ENCODE measurements around the gene DCDC2C. TPM values are rescaled to one million over a fixed set of nuclear protein-coding genes. Genes with fewer than 3 reads are reported as not detected.
"Not testable (repeated sequence)": the region's sequence is repeated elsewhere in the genome, so short reads cannot be mapped to it uniquely, and the experiment has no call there.

DCDC2C gene
- total RNA-seq, 5 donors from 2014 or later (not counting 1 experiment from before 2014, with no cell fraction given): not detected

DNA sequence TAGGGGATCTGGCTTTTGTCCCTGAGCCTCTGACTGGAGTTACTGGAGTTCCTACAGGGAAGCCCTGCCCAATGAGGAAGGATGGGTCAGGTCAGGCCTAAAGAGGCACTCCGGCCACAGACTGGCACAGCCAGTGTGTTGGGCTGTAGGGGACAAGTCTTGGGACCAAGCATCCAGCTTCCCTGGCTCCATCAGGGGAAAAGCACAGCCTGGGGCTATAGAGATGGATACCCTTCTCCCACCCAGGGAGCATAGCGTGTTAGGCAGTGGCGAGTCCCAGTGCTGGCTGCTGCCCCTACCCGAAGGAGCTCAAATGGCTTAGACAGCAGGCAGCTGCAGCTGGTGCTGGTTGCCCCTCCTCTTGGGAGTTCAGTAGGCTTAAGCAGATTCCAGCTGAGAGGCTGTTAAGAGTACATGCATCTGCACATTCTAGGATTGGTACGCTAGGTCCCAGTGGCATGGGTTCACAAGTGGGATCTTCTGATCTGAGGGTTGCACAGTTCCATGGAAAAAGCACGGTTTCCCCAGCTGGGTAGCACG is 111.4 kb downstream of the DCDC2C start:
- Mint-ChIP-seq H3K36me3 (no peaks in the 10 kb centered on the region), H3K27me3 (peaks cover 5 to 9% of the 10 kb centered on the region in 2 donors), H3K4me1 (no peaks in the 10 kb centered on the region), H3K4me3 (no peak overlapping the region), H3K9me3 (peaks cover 8 to 36% (median 14%) of the 10 kb centered on the region in 3 donors), H3K27ac (no peak overlapping the region)
- H3K36me3 ChIP-seq (ENCODE audit: control insufficient read depth in 2 of 2, extremely low read depth in 1 of 2, insufficient read depth in 1 of 2, low read length in 1 of 2): no peaks in the 10 kb centered on the region
- no peak for DNase-seq
- 89% methylated on average over 4 of the region's 7 CpGs for WGBS (ENCODE audit: insufficient coverage)
- H3K4me3 ChIP-seq (ENCODE audit: control insufficient read depth in 1 of 2, extremely low read depth in 1 of 2, low read length in 1 of 2): no peak overlapping the region
- no peak overlapping the region for H3K27ac ChIP-seq (ENCODE audit: low read length)
- H3K9me3 ChIP-seq: no peaks in the 10 kb centered on the region
- ChIA-PET CTCF (no interaction called here), POLR2A (no interaction called here)
- H3K4me1 ChIP-seq (ENCODE audit: control insufficient read depth in 1 of 2, extremely low read depth in 1 of 2, insufficient read depth in 2 of 2, low read length in 2 of 2): no peaks in the 10 kb centered on the region
- no peak for ATAC-seq (replicated peaks in 1 of 4)
- peaks cover 0 to 9% of the 10 kb centered on the region in 2 experiments for H3K27me3 ChIP-seq (replicated peaks in 1 of 2; ENCODE audit: control insufficient read depth in 2 of 2, extremely low read depth in 1 of 2, insufficient read depth in 2 of 2, low read length in 1 of 2)

- H3K36me3 Mint-ChIP-seq; ATAC-seq (replicated peaks in 1 of 4); H3K4me1 Mint-ChIP-seq; H3K9me3 ChIP-seq; DNase-seq; H3K27ac Mint-ChIP-seq; H3K4me3 Mint-ChIP-seq; H3K27ac ChIP-seq (ENCODE audit: low read length); POLR2A ChIA-PET; H3K36me3 ChIP-seq (ENCODE audit: control insufficient read depth in 2 of 2, extremely low read depth in 1 of 2, insufficient read depth in 1 of 2, low read length in 1 of 2); H3K27me3 Mint-ChIP-seq; H3K27me3 ChIP-seq (replicated peaks in 1 of 2; ENCODE audit: control insufficient read depth in 2 of 2, extremely low read depth in 1 of 2, insufficient read depth in 2 of 2, low read length in 1 of 2); H3K4me3 ChIP-seq (ENCODE audit: control insufficient read depth in 1 of 2, extremely low read depth in 1 of 2, low read length in 1 of 2); CTCF ChIA-PET; H3K4me1 ChIP-seq (ENCODE audit: control insufficient read depth in 1 of 2, extremely low read depth in 1 of 2, insufficient read depth in 2 of 2, low read length in 2 of 2): not testable (repeated sequence)
- peaks cover 3 to 33% (median 26%) of the 10 kb centered on the region in 3 donors for H3K9me3 Mint-ChIP-seq
- WGBS (ENCODE audit: insufficient coverage): 80% methylated on average over 1 of the region's 2 CpGs
These were observed 113.8 kb downstream of the DCDC2C start for GRCh38 chr2:3817144-3817543.

- no peaks in the 10 kb centered on the region for H3K9me3 ChIP-seq
- POLR2A ChIA-PET: no interaction called here
- no peaks in the 10 kb centered on the region for H3K36me3 Mint-ChIP-seq
- no peak overlapping the region for H3K27ac ChIP-seq (ENCODE audit: low read length)
- 88% methylated on average over 1 of the region's 1 CpG for WGBS (ENCODE audit: insufficient coverage)
- H3K4me1 ChIP-seq (ENCODE audit: control insufficient read depth in 1 of 2, extremely low read depth in 1 of 2, insufficient read depth in 2 of 2, low read length in 2 of 2): no peaks in the 10 kb centered on the region
- no peaks in the 10 kb centered on the region for H3K27me3 ChIP-seq (replicated peaks in 1 of 2; ENCODE audit: control insufficient read depth in 2 of 2, extremely low read depth in 1 of 2, insufficient read depth in 2 of 2, low read length in 1 of 2)
- H3K9me3 Mint-ChIP-seq: peaks cover 3 to 35% (median 19%) of the 10 kb centered on the region in 3 donors
- no peaks in the 10 kb centered on the region for H3K36me3 ChIP-seq (ENCODE audit: control insufficient read depth in 2 of 2, extremely low read depth in 1 of 2, insufficient read depth in 1 of 2, low read length in 1 of 2)
- CTCF ChIA-PET: no interaction called here
- DNase-seq: no peak
- no peaks in the 10 kb centered on the region for H3K4me1 Mint-ChIP-seq
- H3K27me3 Mint-ChIP-seq: peaks cover 0 to 3% of the 10 kb centered on the region in 2 donors
- no peak overlapping the region for H3K27ac Mint-ChIP-seq
- no peak overlapping the region for H3K4me3 Mint-ChIP-seq
- H3K4me3 ChIP-seq (ENCODE audit: control insufficient read depth in 1 of 2, extremely low read depth in 1 of 2, low read length in 1 of 2): no peak overlapping the region
- no peak for ATAC-seq (replicated peaks in 1 of 4)
These were observed 120.4 kb downstream of the DCDC2C start for GRCh38 chr2:3823748-3824147.

- ATAC-seq (replicated peaks in 1 of 4) (no peak), DNase-seq (no peak)
- no CpG with 5 or more reads among the region's 6 CpGs for WGBS (ENCODE audit: insufficient coverage)
- Histone ChIP-seq H3K4me3 (ENCODE audit: control insufficient read depth in 1 of 2, extremely low read depth in 1 of 2, low read length in 1 of 2) (no peak overlapping the region), H3K27me3 (replicated peaks in 1 of 2; ENCODE audit: control insufficient read depth in 2 of 2, extremely low read depth in 1 of 2, insufficient read depth in 2 of 2, low read length in 1 of 2) (no peaks in the 10 kb centered on the region), H3K4me1 (ENCODE audit: control insufficient read depth in 1 of 2, extremely low read depth in 1 of 2, insufficient read depth in 2 of 2, low read length in 2 of 2) (no peaks in the 10 kb centered on the region), H3K36me3 (ENCODE audit: control insufficient read depth in 2 of 2, extremely low read depth in 1 of 2, insufficient read depth in 1 of 2, low read length in 1 of 2) (no peaks in the 10 kb centered on the region), H3K9me3 (no peaks in the 10 kb centered on the region), H3K27ac (ENCODE audit: low read length) (no peak overlapping the region)
- H3K27me3 Mint-ChIP-seq: peaks cover 2 to 8% of the 10 kb centered on the region in 2 donors
- ChIA-PET POLR2A (no interaction called here), CTCF (no interaction called here)
- no peak overlapping the region for H3K27ac Mint-ChIP-seq
- peaks cover 3 to 12% (median 4%) of the 10 kb centered on the region in 3 donors for H3K9me3 Mint-ChIP-seq
- H3K4me3 Mint-ChIP-seq: no peak overlapping the region
- H3K4me1 Mint-ChIP-seq: no peaks in the 10 kb centered on the region
- no peaks in the 10 kb centered on the region for H3K36me3 Mint-ChIP-seq
These were observed 124.5 kb downstream of the DCDC2C start for GRCh38 chr2:3827673-3828575.

- Histone ChIP-seq H3K9me3 (no peaks in the 10 kb centered on the region), H3K27ac (ENCODE audit: low read length) (no peak overlapping the region), H3K4me3 (ENCODE audit: control insufficient read depth in 1 of 2, extremely low read depth in 1 of 2, low read length in 1 of 2) (no peak overlapping the region), H3K36me3 (ENCODE audit: control insufficient read depth in 2 of 2, extremely low read depth in 1 of 2, insufficient read depth in 1 of 2, low read length in 1 of 2) (no peaks in the 10 kb centered on the region), H3K27me3 (replicated peaks in 1 of 2; ENCODE audit: control insufficient read depth in 2 of 2, extremely low read depth in 1 of 2, insufficient read depth in 2 of 2, low read length in 1 of 2) (no peaks in the 10 kb centered on the region), H3K4me1 (ENCODE audit: control insufficient read depth in 1 of 2, extremely low read depth in 1 of 2, insufficient read depth in 2 of 2, low read length in 2 of 2) (no peaks in the 10 kb centered on the region)
- DNase-seq (no peak), ATAC-seq (replicated peaks in 1 of 4) (no peak)
- Mint-ChIP-seq H3K27ac (no peak overlapping the region), H3K4me3 (no peak overlapping the region), H3K36me3 (no peaks in the 10 kb centered on the region), H3K27me3 (peaks cover 4 to 17% of the 10 kb centered on the region in 2 donors), H3K4me1 (no peaks in the 10 kb centered on the region), H3K9me3 (peaks cover 0 to 4% (median 2%) of the 10 kb centered on the region in 3 donors)
- CTCF ChIA-PET: no interaction called here
- POLR2A ChIA-PET: no interaction called here
- WGBS (ENCODE audit: insufficient coverage): 93% methylated on average over 5 of the region's 6 CpGs
These were observed 127.4 kb downstream of the DCDC2C start for GRCh38 chr2:3830796-3831195.

DNA sequence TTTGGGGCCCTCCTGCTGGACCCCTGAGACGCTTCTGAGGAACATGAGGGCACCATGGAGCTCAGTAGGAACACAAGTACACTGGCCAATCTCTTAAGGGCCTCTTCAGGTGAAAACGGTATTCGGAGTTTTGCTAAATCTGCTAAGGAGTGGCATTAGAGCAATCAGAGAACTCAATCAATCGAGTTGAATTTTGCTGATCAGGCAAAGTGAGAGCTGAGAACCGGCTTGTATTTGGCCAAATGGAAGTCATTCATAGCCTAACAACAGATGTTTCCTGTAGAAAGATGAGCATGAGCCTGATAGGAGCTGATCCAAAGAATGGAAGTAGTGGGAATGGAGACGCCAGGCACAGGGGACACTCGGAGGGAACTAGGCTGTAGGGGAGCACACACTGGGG is 133.7 kb downstream of the DCDC2C start:
- no peak overlapping the region for H3K27ac Mint-ChIP-seq
- POLR2A ChIA-PET: no interaction called here
- WGBS (ENCODE audit: insufficient coverage): 76% methylated on average over 5 of the region's 7 CpGs
- CTCF ChIA-PET: no interaction called here
- no peaks in the 10 kb centered on the region for H3K36me3 Mint-ChIP-seq
- no peak for ATAC-seq (replicated peaks in 1 of 4)
- no peaks in the 10 kb centered on the region for H3K4me1 Mint-ChIP-seq
- no peaks in the 10 kb centered on the region for H3K4me1 ChIP-seq (ENCODE audit: control insufficient read depth in 1 of 2, extremely low read depth in 1 of 2, insufficient read depth in 2 of 2, low read length in 2 of 2)
- H3K27me3 Mint-ChIP-seq: peaks cover 1 to 8% of the 10 kb centered on the region in 2 donors
- H3K9me3 ChIP-seq: no peaks in the 10 kb centered on the region
- no peak overlapping the region for H3K27ac ChIP-seq (ENCODE audit: low read length)
- H3K36me3 ChIP-seq (ENCODE audit: control insufficient read depth in 2 of 2, extremely low read depth in 1 of 2, insufficient read depth in 1 of 2, low read length in 1 of 2): no peaks in the 10 kb centered on the region
- peaks cover 0 to 14% (median 2%) of the 10 kb centered on the region in 3 donors for H3K9me3 Mint-ChIP-seq
- no peaks in the 10 kb centered on the region for H3K27me3 ChIP-seq (replicated peaks in 1 of 2; ENCODE audit: control insufficient read depth in 2 of 2, extremely low read depth in 1 of 2, insufficient read depth in 2 of 2, low read length in 1 of 2)
- no peak overlapping the region for H3K4me3 ChIP-seq (ENCODE audit: control insufficient read depth in 1 of 2, extremely low read depth in 1 of 2, low read length in 1 of 2)
- no peak for DNase-seq
- H3K4me3 Mint-ChIP-seq: no peak overlapping the region
